HG03457 (cell line): ENCODE data around the gene CCDC88A.
A peak's percentile ranks its signal among the peaks of the same experiment; 100 is the strongest.
"Not testable (repeated sequence)": the region's sequence is repeated elsewhere in the genome, so short reads cannot be mapped to it uniquely, and the experiment has no call there.

ENCODE experiments used
- ATAC-seq: cut with Tn5 transposase; IDR thresholded peaks from one replicate; pipeline ENCODE4 v1.9.1; 2021; ENCODE audit warnings: moderate number of reproducible peaks; ENCODE audit not compliant: unreplicated experiment

The CCDC88A gene

GRCh38 chr2:55311444-55311870 is 108.2 kb downstream of the CCDC88A start:
- peak; percentile 89 for ATAC-seq

DNA sequence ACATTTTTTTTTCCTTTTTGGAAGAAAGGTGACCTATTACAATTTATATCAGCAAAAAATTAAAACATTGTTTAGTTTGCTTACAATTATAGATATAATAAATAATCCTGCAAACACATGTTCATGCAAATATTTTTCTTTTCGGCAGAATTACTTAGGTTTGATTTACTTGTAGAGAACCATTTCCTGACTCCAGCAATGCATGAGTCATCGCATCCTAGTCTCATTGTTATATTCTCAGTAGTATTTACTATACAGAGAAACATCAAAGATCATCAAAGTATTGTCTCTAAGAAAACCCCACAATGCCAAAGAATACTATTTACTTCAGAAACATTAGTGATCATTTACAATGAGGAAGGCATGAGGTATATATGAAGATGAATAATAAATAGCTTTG is 110.2 kb downstream of the CCDC88A start:
- ATAC-seq, result no peak

GRCh38 chr2:55302241-55302640 is 117.4 kb downstream of the CCDC88A start:
- peak; percentile 78 for ATAC-seq

DNA sequence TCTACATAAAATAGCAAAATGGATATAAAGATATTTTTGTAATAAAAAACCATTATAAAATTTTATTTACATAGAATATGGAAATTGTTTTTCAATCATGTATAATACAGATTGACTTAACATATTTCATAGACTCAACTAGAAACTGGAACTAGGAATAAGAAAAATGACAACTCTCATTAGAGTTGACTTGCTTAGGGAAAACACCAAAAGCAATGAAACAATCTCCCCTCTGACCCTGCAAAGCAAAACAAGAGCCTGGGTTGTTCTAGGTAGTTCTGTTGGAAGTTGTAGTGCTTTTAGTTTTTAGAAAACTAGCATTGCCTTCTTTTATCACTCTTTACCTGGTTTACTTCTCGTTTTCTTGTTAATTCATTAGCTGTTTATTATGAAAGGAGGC is 118.4 kb downstream of the CCDC88A start:
- no peak for ATAC-seq

DNA sequence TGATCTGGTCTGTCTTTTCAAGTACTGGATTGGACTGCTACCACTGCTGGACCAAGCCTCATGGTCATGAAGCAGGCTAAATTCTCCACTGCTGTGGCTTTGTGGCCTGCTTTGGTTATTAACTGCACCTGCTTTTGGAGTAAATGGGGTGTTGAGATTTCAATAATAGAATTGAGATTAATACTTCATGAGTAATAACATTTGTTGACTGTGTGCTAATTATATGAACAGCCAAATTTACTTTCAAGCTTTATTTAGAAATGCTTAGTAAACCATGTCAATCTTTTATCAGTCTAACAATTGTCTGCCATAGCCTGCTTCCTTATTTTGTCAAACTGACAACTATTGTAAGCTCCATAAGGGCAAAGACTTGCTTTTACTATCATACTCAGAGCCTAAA is 123.3 kb downstream of the CCDC88A start:
- ATAC-seq, result no peak

GRCh38 chr2:55283083-55283482 is 136.6 kb downstream of the CCDC88A start:
- no peak for ATAC-seq

GRCh38 chr2:55282110-55282917 is 137.3 kb downstream of the CCDC88A start:
- ATAC-seq, result peak; percentile 98

GRCh38 chr2:55280851-55281546 is 138.7 kb downstream of the CCDC88A start:
- not testable (repeated sequence) for ATAC-seq

DNA sequence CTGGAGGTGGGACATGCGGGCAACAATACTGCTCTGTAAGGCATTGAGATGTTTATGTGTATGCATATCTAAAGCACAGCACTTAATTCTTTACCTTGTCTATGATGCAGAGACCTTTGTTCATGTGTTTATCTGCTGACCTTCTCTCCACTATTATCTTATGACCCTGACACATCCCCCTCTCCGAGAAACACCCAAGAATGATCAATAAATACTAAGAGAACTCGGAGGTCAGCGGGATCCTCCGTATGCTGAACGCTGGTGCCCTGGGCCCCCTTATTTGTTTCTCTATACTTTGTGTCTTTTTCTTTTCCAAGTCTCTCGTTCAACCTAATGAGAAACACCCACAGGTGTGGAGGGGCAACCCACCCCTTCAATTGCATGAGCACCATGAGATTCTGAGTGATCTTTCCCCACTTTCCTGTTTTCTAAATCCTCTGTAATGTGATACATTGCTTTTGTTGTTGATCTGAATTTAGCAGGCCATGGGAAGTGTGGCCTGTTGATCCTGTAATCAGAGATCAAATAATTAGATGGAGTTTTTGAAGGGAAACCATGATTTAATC is 139.7 kb downstream of the CCDC88A start:
- ATAC-seq, result not testable (repeated sequence)

- not testable (repeated sequence) for ATAC-seq
These were observed 140.3 kb downstream of the CCDC88A start for GRCh38 chr2:55279214-55279835.

DNA sequence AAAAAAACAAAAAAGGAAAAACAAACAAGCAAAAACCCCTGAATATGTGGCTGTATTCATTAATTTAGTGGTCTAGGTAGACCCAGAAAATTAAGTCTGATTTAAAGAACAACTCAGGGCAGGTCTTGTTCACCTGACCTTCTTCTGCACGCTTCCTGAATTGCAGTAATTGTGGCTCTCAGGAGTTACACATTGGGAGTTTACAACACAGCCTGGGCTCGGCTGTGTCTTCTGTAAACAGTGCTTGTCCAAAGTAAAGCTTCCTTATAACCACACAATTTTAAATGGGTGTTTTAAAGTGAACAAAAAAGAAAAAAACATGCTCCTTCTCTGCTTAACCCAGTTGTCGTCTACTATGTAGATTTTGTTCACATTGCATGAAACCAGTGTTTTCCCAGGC is 142.3 kb downstream of the CCDC88A start:
- ATAC-seq, result no peak

GRCh38 chr2:55274346-55274745 is 145.3 kb downstream of the CCDC88A start:
- not testable (repeated sequence) for ATAC-seq

- no peak for ATAC-seq
These were observed 150.0 kb downstream of the CCDC88A start for GRCh38 chr2:55269645-55269990.

DNA sequence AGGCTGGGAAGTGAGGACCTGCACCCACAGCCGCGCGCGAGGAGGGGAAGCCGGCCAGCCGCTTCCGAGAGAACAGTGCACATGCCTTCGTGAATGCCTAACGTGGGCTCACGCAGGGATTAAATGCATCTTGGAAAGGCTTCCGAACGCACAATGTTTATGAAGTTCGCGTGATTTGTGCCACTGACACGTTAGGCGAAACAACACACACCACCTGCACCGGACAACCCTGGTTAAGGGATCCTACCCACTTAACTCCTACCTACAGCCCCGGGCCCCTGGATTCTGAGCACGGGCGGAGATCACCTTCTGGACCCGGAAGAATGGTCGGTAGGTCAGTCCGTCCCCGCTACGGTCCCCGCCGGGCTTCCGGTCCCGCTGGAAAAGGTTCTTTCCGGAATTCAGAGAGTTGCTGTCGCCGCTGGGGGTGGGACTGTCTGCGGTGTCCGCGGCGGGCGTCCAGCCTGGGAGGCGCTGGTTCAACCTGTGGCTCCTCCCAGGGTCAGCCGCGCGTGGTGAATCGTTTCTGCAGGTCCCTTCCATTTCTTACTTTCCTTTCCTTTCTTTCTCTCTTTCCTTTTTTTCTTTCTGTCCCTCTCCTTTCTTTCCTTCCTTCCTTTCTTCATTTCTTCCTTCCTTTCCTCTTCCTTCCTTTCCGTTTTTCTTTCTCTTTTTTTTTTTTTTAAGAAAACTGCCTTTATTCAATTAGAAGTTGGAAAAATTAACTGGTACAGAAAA is 150.6 kb downstream of the CCDC88A start, which contains the start of gene MTIF2:
MTIF2 (minus strand) TSS at position 325 of the 738 bp plus-strand sequence. CDS start 5,373 bp downstream, outside the sequence.
- peak; percentile 84 for ATAC-seq

DNA sequence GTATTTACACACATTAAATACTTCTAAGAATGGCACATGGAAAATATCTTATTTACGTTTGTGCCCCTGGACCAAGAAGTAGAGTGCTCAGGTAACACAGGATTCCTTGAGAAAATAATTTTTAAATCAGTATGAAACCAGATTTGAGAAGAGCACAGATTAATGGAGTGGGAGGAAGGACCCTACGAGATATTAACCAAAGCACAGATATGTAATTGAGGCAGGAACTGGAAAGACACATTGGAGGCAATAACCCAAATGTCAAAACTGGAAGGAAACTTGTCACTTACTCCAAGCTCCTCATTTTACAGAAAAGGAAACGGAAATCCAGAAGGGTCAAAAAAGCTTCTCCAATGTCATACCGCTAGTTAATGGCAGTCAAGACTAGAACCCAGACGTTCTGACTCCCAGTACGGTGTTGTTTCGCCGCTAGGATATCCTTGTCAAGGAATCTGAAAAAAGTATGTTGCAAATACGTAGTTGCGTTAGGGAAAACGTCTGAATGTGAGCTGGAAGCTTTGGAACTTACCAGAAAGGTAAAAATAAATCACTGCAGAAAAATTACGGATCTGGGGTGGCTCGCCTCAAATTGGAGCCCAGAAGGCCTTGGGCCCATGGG is 151.3 kb downstream of the CCDC88A start:
- no peak for ATAC-seq

DNA sequence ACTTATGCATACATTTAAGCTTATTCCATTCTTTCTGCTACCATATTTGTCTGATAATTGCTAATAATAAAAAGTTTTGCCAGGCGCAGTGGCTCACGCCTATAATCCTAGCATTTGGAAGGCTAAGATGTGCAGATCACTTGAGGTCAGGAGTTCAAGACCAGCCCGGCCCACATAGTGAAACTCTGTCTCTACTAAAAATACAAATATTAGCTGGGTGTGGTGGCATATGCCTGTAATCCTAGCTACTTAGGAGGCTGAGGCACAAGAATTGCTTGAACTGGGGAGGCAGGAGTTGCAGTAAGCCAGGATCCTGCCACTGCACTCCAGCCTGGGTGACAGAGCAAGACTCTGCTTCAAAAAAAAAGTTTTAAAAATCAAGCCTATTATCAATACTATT is 160.1 kb downstream of the CCDC88A start:
- ATAC-seq, result not testable (repeated sequence)

DNA sequence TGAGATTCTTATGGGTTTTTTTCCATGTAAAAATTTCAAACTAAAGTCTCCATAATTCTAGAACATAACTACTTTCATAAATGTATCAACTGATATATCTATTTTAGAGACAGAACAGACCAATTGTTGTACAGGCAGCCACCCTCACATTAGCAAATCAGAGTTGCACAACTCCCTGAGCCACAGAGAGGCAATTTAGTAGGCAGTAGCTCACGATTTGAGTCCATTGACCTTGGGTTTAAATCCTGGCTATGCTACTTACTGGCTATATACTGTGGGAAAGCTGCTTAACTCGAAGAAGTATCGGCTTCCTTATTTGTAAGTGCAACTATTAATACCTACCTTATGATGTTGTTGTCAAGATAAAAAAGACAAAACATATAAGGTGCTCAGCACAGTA is 166.8 kb downstream of the CCDC88A start:
- ATAC-seq, result no peak

DNA sequence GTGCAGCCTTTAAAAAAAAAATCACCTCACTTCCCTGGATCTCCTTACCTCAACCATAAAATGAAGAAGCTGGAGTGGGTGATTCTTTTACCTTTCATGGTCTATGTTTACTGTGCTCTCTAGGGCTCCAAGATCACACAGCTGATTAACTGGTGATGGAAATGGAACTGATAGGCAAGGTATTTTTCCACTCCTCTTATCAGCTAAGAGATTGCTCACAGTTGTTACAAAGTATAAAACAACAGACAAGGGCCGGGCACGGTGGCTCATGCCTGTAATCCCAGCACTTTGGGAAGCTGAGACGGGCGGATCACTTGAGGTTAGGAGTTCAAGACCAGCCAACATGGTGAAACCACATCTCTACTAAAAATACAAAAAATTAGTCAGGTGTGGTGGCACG is 172.6 kb downstream of the CCDC88A start:
- ATAC-seq, result no peak

DNA sequence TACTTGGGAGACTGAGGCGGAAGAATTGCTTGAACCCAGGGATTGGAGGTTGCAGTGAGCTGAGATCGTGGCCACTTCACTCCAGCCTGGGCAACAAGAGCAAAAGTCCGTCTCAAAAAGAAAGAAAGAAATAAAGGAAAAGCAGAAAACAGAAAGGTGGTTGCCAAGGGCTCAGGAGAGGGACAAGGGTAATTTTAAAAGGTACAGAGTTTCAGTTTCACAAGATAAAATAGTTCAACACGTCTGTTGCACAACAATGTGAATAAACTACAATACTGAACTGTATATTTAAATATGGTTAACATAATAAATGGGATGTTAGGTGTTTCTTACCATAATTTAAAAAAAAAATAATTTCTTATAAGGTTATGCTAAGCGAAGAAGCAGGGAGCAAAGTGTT is 174.2 kb downstream of the CCDC88A start:
- ATAC-seq, result no peak

- no peak for ATAC-seq
These were observed 177.0 kb downstream of the CCDC88A start for GRCh38 chr2:55242617-55243016.
